ENCODE measurements around the gene DOCK8. TPM values are rescaled to one million over a fixed set of nuclear protein-coding genes. Genes with fewer than 3 reads are reported as not detected.

DOCK8 gene
- total RNA-seq, 1 donor from 2014 or later: 4.4 TPM

DNA sequence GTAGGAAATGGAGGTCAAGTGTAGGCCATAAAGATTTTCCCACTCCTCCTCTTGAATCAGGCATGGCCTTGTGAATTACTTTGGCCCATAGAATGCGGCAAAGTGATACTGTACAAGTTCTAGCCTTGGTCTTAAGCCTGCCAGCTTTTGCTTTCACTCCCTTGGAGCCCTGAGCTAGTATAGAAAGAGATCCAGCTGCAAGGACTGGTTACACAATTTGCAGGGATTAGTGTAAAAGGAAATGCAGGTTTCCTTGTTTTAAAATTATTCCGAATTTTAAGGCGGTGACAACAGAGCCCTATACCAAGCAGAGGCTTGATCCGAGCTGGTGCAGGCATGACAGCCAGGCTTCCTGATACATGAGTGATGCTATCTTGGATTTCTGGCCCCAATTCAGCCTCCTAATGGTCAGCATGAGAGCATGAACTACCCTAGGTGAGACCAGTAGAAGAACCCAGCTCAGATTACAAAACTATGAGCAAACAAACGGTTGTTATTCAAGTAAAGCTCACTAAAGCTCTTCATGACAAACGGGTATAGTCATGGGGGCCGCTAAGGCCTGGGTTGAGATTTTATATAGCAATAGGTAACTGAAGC lies 257.9 kb downstream of the DOCK8 start:
- no peaks in the 10 kb centered on the region for H3K79me2 ChIP-seq (ENCODE audit: insufficient read depth, low read length)
- Mint-ChIP-seq H3K27ac (ENCODE audit: unreplicated experiment) (no peak overlapping the region), H3K36me3 (ENCODE audit: low read depth, unreplicated experiment) (no peaks in the 10 kb centered on the region), H3K9me3 (ENCODE audit: unreplicated experiment) (no peaks in the 10 kb centered on the region), H3K27me3 (ENCODE audit: low read depth, unreplicated experiment) (no peaks in the 10 kb centered on the region), H3K4me3 (ENCODE audit: unreplicated experiment) (no peak overlapping the region), H3K4me1 (ENCODE audit: low read depth, unreplicated experiment) (peaks cover 19% of the 10 kb centered on the region)
- DNase-seq (ENCODE audit: low read depth) (no peak), FAIRE-seq (no peak)
- no peak overlapping the region for H3K4me3 ChIP-seq (ENCODE audit: insufficient read depth, low read depth, low read length)
- H3K9me3 ChIP-seq (ENCODE audit: insufficient read depth, low read depth, low read length): no peaks in the 10 kb centered on the region
- no peak overlapping the region for H2AFZ ChIP-seq (ENCODE audit: low read depth, low read length)
- H3K36me3 ChIP-seq (ENCODE audit: insufficient read depth, low read length): no peaks in the 10 kb centered on the region
- H3K27ac ChIP-seq (ENCODE audit: low read depth, low read length): no peak overlapping the region
- TF ChIP-seq, protein P1, sequence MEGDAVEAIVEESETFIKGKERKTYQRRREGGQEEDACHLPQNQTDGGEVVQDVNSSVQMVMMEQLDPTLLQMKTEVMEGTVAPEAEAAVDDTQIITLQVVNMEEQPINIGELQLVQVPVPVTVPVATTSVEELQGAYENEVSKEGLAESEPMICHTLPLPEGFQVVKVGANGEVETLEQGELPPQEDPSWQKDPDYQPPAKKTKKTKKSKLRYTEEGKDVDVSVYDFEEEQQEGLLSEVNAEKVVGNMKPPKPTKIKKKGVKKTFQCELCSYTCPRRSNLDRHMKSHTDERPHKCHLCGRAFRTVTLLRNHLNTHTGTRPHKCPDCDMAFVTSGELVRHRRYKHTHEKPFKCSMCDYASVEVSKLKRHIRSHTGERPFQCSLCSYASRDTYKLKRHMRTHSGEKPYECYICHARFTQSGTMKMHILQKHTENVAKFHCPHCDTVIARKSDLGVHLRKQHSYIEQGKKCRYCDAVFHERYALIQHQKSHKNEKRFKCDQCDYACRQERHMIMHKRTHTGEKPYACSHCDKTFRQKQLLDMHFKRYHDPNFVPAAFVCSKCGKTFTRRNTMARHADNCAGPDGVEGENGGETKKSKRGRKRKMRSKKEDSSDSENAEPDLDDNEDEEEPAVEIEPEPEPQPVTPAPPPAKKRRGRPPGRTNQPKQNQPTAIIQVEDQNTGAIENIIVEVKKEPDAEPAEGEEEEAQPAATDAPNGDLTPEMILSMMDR (IDR thresholded peaks at IDR 0.05; ENCODE audit: insufficient read depth, low read depth, low read length): no peak
- no peak for TF ChIP-seq EZH2 (IDR thresholded peaks at IDR 0.05; ENCODE audit: insufficient read depth, low read length)
- no peaks in the 10 kb centered on the region for H4K20me1 ChIP-seq (ENCODE audit: insufficient read depth, low read length)
- H3K9ac ChIP-seq (ENCODE audit: low read length): no peak overlapping the region
- peaks cover 5% of the 10 kb centered on the region for H3K4me1 ChIP-seq (ENCODE audit: insufficient read depth, low read length)
- no peaks in the 10 kb centered on the region for H3K27me3 ChIP-seq (ENCODE audit: insufficient read depth, low read length)
- no peak overlapping the region for H3K4me2 ChIP-seq (ENCODE audit: low read length)

DNA sequence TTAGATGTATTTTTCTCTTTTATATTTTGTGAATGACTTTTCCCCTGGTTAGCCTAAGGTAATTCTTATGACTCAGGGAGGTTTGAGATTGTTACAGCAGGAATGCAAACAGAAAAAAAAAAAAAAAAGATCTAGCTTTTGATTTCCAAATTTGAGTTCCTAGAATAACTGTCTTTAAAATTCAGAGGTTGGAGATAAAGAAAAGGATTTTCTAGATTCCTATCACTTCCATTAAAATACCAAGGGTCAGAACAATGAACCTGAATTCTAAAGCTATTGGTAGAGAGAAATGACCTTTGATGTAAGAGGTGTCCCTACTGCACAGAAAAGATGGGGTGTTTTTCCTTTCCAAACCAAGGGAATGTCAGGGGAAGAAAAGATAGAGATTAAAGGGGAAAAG lies 262.5 kb downstream of the DOCK8 start:
- Histone ChIP-seq H3K27me3 (ENCODE audit: insufficient read depth, low read length) (no peaks in the 10 kb centered on the region), H3K4me3 (ENCODE audit: insufficient read depth, low read depth, low read length) (no peak overlapping the region), H2AFZ (ENCODE audit: low read depth, low read length) (no peak overlapping the region), H3K9me3 (ENCODE audit: insufficient read depth, low read depth, low read length) (no peaks in the 10 kb centered on the region), H3K27ac (ENCODE audit: low read depth, low read length) (no peak overlapping the region), H3K9ac (ENCODE audit: low read length) (no peak overlapping the region), H3K36me3 (ENCODE audit: insufficient read depth, low read length) (no peaks in the 10 kb centered on the region), H3K79me2 (ENCODE audit: insufficient read depth, low read length) (no peaks in the 10 kb centered on the region), H3K4me2 (ENCODE audit: low read length) (no peak overlapping the region), H4K20me1 (ENCODE audit: insufficient read depth, low read length) (no peaks in the 10 kb centered on the region), H3K4me1 (ENCODE audit: insufficient read depth, low read length) (no peaks in the 10 kb centered on the region)
- FAIRE-seq (no peak), DNase-seq (ENCODE audit: low read depth) (peak; percentile 20)
- H3K4me3 Mint-ChIP-seq (ENCODE audit: unreplicated experiment): no peak overlapping the region
- TF ChIP-seq, protein P1 (IDR thresholded peaks at IDR 0.05; ENCODE audit: insufficient read depth, low read depth, low read length): no peak
- TF ChIP-seq EZH2 (IDR thresholded peaks at IDR 0.05; ENCODE audit: insufficient read depth, low read length): no peak
- H3K27ac Mint-ChIP-seq (ENCODE audit: unreplicated experiment): no peak overlapping the region
- H3K36me3 Mint-ChIP-seq (ENCODE audit: low read depth, unreplicated experiment): no peaks in the 10 kb centered on the region
- H3K4me1 Mint-ChIP-seq (ENCODE audit: low read depth, unreplicated experiment): no peaks in the 10 kb centered on the region
- H3K9me3 Mint-ChIP-seq (ENCODE audit: unreplicated experiment): no peaks in the 10 kb centered on the region
- H3K27me3 Mint-ChIP-seq (ENCODE audit: low read depth, unreplicated experiment): no peaks in the 10 kb centered on the region

DNA sequence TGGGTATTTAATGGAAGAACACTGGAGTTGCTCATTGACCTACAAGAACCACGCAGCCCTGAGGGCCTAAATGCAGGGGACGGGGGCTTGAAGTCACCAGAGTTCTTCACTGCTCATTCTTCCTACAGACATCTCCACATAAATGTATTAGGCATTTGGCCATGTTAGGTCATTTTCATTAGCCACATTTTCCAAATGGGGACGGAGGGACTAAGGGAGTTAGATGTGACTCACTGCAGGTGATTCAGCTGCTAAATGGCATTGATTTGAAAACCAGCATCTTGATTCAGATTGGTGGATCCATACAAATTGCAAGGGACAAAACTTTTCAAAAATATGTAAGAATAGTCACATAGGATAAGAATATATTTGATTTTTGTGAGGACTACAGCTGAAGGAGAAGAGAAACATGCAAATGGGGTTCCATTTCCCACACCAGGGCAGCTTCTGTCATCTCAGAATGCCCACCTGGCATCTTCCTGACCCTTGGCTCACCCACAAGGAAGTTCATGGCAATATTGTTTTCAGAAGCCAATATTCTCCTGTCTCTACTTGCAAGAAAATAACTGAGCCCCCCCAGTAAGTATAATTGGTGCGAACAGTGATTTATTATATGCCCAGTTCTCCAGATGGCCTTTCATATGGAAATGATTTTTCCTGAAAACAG lies 264.8 kb downstream of the DOCK8 start:
- FAIRE-seq (no peak), DNase-seq (ENCODE audit: low read depth) (no peak)
- Mint-ChIP-seq H3K27ac (ENCODE audit: unreplicated experiment) (no peak overlapping the region), H3K4me1 (ENCODE audit: low read depth, unreplicated experiment) (no peaks in the 10 kb centered on the region), H3K9me3 (ENCODE audit: unreplicated experiment) (peaks cover 2% of the 10 kb centered on the region), H3K4me3 (ENCODE audit: unreplicated experiment) (no peak overlapping the region), H3K36me3 (ENCODE audit: low read depth, unreplicated experiment) (no peaks in the 10 kb centered on the region), H3K27me3 (ENCODE audit: low read depth, unreplicated experiment) (no peaks in the 10 kb centered on the region)
- TF ChIP-seq, protein P1 (IDR thresholded peaks at IDR 0.05; ENCODE audit: insufficient read depth, low read depth, low read length): no peak
- TF ChIP-seq EZH2 (IDR thresholded peaks at IDR 0.05; ENCODE audit: insufficient read depth, low read length): no peak
- H3K79me2 ChIP-seq (ENCODE audit: insufficient read depth, low read length): no peaks in the 10 kb centered on the region
- no peaks in the 10 kb centered on the region for H3K36me3 ChIP-seq (ENCODE audit: insufficient read depth, low read length)
- no peak overlapping the region for H2AFZ ChIP-seq (ENCODE audit: low read depth, low read length)
- H3K4me3 ChIP-seq (ENCODE audit: insufficient read depth, low read depth, low read length): no peak overlapping the region
- no peaks in the 10 kb centered on the region for H3K4me1 ChIP-seq (ENCODE audit: insufficient read depth, low read length)
- H3K27me3 ChIP-seq (ENCODE audit: insufficient read depth, low read length): no peaks in the 10 kb centered on the region
- no peak overlapping the region for H3K4me2 ChIP-seq (ENCODE audit: low read length)
- no peak overlapping the region for H3K27ac ChIP-seq (ENCODE audit: low read depth, low read length)
- H3K9me3 ChIP-seq (ENCODE audit: insufficient read depth, low read depth, low read length): no peaks in the 10 kb centered on the region
- no peaks in the 10 kb centered on the region for H4K20me1 ChIP-seq (ENCODE audit: insufficient read depth, low read length)
- H3K9ac ChIP-seq (ENCODE audit: low read length): no peak overlapping the region
